IMR-90 (cell line): ENCODE results near the gene NELL2. TPM values are rescaled to one million over a fixed set of nuclear protein-coding genes. Genes with fewer than 3 reads are reported as not detected.

Experiments
- ATAC-seq: fragments of 200-7000 bp; cut with Tn5 transposase; 2 replicates; pipeline ENCODE4 v1.9.1; 2020; ENCODE audit warnings: low read depth, mild to moderate bottlenecking, moderate library complexity
- BruUV-seq: library from RNA; stranded (reverse); fragments of 400-500 nt; replicated peaks from 2 replicates; lab custom pipeline; 2021; lab: Mats Ljungman, UMichigan
- CTCF ChIA-PET: fragments of 300-600 bp; formaldehyde crosslinking; extraction: SDS; loops from one replicate; lab custom pipeline; 2021; ENCODE audit warnings: antibody characterized with exemption; lab: Yijun Ruan, JAX
- POLR2A ChIA-PET: fragments of 300-600 bp; sonication (Branson Sonifier 250); formaldehyde crosslinking; loops from one replicate; lab custom pipeline; 2022; ENCODE audit warnings: antibody characterized with exemption; ENCODE audit not compliant: unreplicated experiment; lab: Charles Lee
- DNase-seq: peaks from one replicate; pipeline ENCODE4 v3.0.0; 2013
- H2AFZ ChIP-seq: replicated peaks from 2 replicates; pipeline ENCODE3; 2013; ENCODE audit warnings: low read length, mild to moderate bottlenecking; ENCODE audit not compliant: poor library complexity
- H2AK5ac ChIP-seq: 2 replicates; pipeline ENCODE4 v1.6.1; 2013; ENCODE audit warnings: low read depth, low read length, inconsistent platforms
- H2AK9ac ChIP-seq: replicated peaks from 2 replicates; pipeline ENCODE3; 2013; ENCODE audit warnings: mild to moderate bottlenecking, low read depth, low read length, moderate library complexity; ENCODE audit not compliant: poor library complexity
- H2BK120ac ChIP-seq: 2 replicates; pipeline ENCODE4 v1.6.1; 2013; ENCODE audit warnings: low read depth, low read length, inconsistent platforms
- H2BK15ac ChIP-seq: 3 replicates; pipeline ENCODE4 v1.6.1; 2013; ENCODE audit warnings: low read depth, low read length, inconsistent platforms
- H2BK20ac ChIP-seq: 2 replicates; pipeline ENCODE4 v1.6.1; 2013; ENCODE audit warnings: low read depth, mild to moderate bottlenecking, inconsistent platforms, low read length, moderate library complexity
- H2BK5ac ChIP-seq: 2 replicates; pipeline ENCODE4 v1.6.1; 2013; ENCODE audit warnings: mild to moderate bottlenecking, low read depth, low read length, inconsistent platforms; ENCODE audit not compliant: poor library complexity, severe bottlenecking
- H3K14ac ChIP-seq: replicated peaks from 2 replicates; pipeline ENCODE4 v1.6.1; 2013; ENCODE audit warnings: low read depth, low read length, inconsistent platforms
- H3K18ac ChIP-seq: 2 replicates; pipeline ENCODE4 v1.6.1; 2013; ENCODE audit warnings: low read depth, low read length, control low read depth
- H3K23ac ChIP-seq: 2 replicates; pipeline ENCODE4 v1.6.1; 2013; ENCODE audit warnings: low read depth, low read length, inconsistent platforms
- H3K27ac ChIP-seq: 2 replicates; pipeline ENCODE4 v1.5.1; 2013; ENCODE audit warnings: mild to moderate bottlenecking, control low read depth, low read length; ENCODE audit not compliant: insufficient read depth
- H3K27me3 ChIP-seq: 2 replicates; pipeline ENCODE4 v1.6.1; 2013; ENCODE audit warnings: low read length; ENCODE audit not compliant: control insufficient read depth, insufficient read depth
- H3K36me3 ChIP-seq: 2 replicates; pipeline ENCODE4 v1.6.1; 2013; ENCODE audit warnings: low read length, mixed read lengths; ENCODE audit not compliant: control insufficient read depth, insufficient read depth
- H3K4ac ChIP-seq: 2 replicates; pipeline ENCODE4 v1.6.1; 2013; ENCODE audit warnings: low read depth, low read length, inconsistent platforms
- H3K4me1 ChIP-seq: 2 replicates; pipeline ENCODE4 v1.6.1; 2013; ENCODE audit warnings: low read length, mixed read lengths; ENCODE audit not compliant: control insufficient read depth, insufficient read depth
- H3K4me2 ChIP-seq: 2 replicates; pipeline ENCODE4 v1.6.1; 2013; ENCODE audit warnings: low read depth, mild to moderate bottlenecking, control low read depth, low read length, moderate library complexity
- H3K4me3 ChIP-seq: 2 replicates; pipeline ENCODE4 v1.5.1; 2013; ENCODE audit warnings: low read depth, mild to moderate bottlenecking, control low read depth, low read length, moderate library complexity; ENCODE audit not compliant: insufficient read depth
- H3K56ac ChIP-seq: 2 replicates; pipeline ENCODE4 v1.6.1; 2013; ENCODE audit warnings: low read length, inconsistent platforms; ENCODE audit not compliant: insufficient read depth; ENCODE audit errors: extremely low read depth
- H3K79me1 ChIP-seq, 2 experiments: 2 replicates each; pipeline ENCODE4 v1.6.1; 2013; ENCODE audit warnings: low read length in 2 of 2, inconsistent platforms in 1 of 2, low read depth in 1 of 2
- H3K9ac ChIP-seq: 2 replicates; pipeline ENCODE4 v1.6.1; 2013; ENCODE audit warnings: low read depth, low read length, control low read depth
- H3K9me1 ChIP-seq: 2 replicates; pipeline ENCODE4 v1.6.1; 2013; ENCODE audit warnings: low read length, inconsistent platforms; ENCODE audit not compliant: insufficient read depth
- H3K9me3 ChIP-seq: 2 replicates; pipeline ENCODE4 v1.6.1; 2013; ENCODE audit warnings: low read length; ENCODE audit not compliant: control insufficient read depth, insufficient read depth
- H4K20me1 ChIP-seq: 2 replicates; pipeline ENCODE4 v1.6.1; 2013; ENCODE audit warnings: low read length, inconsistent platforms; ENCODE audit not compliant: insufficient read depth
- H4K5ac ChIP-seq: 2 replicates; pipeline ENCODE4 v1.6.1; 2013; ENCODE audit warnings: mild to moderate bottlenecking, low read depth, low read length, control low read depth
- H4K8ac ChIP-seq, 2 experiments: 2 replicates each; pipeline ENCODE4 v1.6.1; 2013; ENCODE audit warnings: low read depth in 2 of 2, low read length in 2 of 2, control low read depth in 1 of 2, inconsistent platforms in 1 of 2
- H4K91ac ChIP-seq: 2 replicates; pipeline ENCODE4 v1.6.1; 2013; ENCODE audit warnings: low read depth, low read length, inconsistent platforms; ENCODE audit not compliant: insufficient read depth
- CHD1 ChIP-seq: IDR thresholded peaks from 2 replicates; pipeline ENCODE4 v1.6.1; 2012; ENCODE audit warnings: low read depth, low read length, improper control_type of control experiment
- FOS ChIP-seq: fragments of 150-350 bp; IDR thresholded peaks from 2 replicates; pipeline ENCODE4 v1.6.1; 2016; ENCODE audit warnings: low read depth, low read length
- MAFK ChIP-seq: IDR thresholded peaks from 2 replicates; pipeline ENCODE4 v1.6.1; 2012; ENCODE audit warnings: low read depth, low read length, improper control_type of control experiment
- RAD21 ChIP-seq: IDR thresholded peaks from 2 replicates; pipeline ENCODE4 v1.6.1; 2012; ENCODE audit warnings: low read length, improper control_type of control experiment
- WGBS, 2 experiments: methylation state at CpG; one replicate each; pipeline versions ENCODE4 v1.1.5 to v1.1.7; 2013; ENCODE audit warnings: missing lambda C conversion rate in 2 of 2; ENCODE audit not compliant: insufficient read length in 1 of 2; ENCODE audit errors: extremely low coverage in 2 of 2; 5-methylcytosine and 5-hydroxymethylcytosine counted together
- dilution Hi-C: fragments of 300-500 bp; cut with HindIII; formaldehyde crosslinking; loops from one replicate; pipeline ENCODE4 v1.14.3; 2018; ENCODE audit warnings: low sequenced_read_pairs; ENCODE audit not compliant: unreplicated experiment
- in situ Hi-C: fragments of 300-500 bp; cut with MboI; formaldehyde crosslinking; loops from 3 replicates; pipeline ENCODE4 v1.14.3; 2019; ENCODE audit warnings: low sequenced_read_pairs, inconsistent platforms, mixed read lengths
- intact Hi-C: fragments of 100-400 bp; cut with micrococcal nuclease; formaldehyde crosslinking; loops from 2 replicates; pipeline ENCODE4 v1.10.0; 2022
- polyA plus RNA-seq, 3 experiments: library from polyadenylated mRNA; depleted of rRNA; stranded (reverse); fragments of >200 nt; gene quantifications; 2 replicates each; pipeline ENCODE4 v1.2.3, GENCODE V29; 2012; ENCODE audit warnings: low replicate concordance in 1 of 3
- total RNA-seq: library from RNA; depleted of rRNA; stranded (reverse); fragments of >200 nt; gene quantifications from 2 replicates; pipeline ENCODE4 v1.2.3, GENCODE V29; 2012

The NELL2 gene
- total and polyA plus RNA-seq, 2 of the 4 experiments (the other 2 are of a cell fraction): 0.18 to 0.26 TPM

- H3K36me3 ChIP-seq: no peaks in the 10 kb centered on the region
- DNase-seq (no peak), ATAC-seq (no peak)
- H4K8ac ChIP-seq: no peak overlapping the region
- H3K4me3 ChIP-seq: no peak overlapping the region
- no TSS peak for BruUV-seq
- H4K5ac ChIP-seq: no peak overlapping the region
- no peak overlapping the region for H3K9ac ChIP-seq
- H2BK15ac ChIP-seq: no peak overlapping the region
- TF ChIP-seq MAFK (no peak), FOS (no peak), RAD21 (no peak), CHD1 (no peak)
- no peaks in the 10 kb centered on the region for H3K79me1 ChIP-seq
- H3K14ac ChIP-seq: no peak overlapping the region
- H3K4me2 ChIP-seq: no peak overlapping the region
- no peaks in the 10 kb centered on the region for H3K27me3 ChIP-seq
- no peak overlapping the region for H2BK5ac ChIP-seq
- H3K4me1 ChIP-seq: no peaks in the 10 kb centered on the region
- no peak overlapping the region for H3K23ac ChIP-seq
- H3K9me1 ChIP-seq: no peaks in the 10 kb centered on the region
- intact Hi-C loops (no loop called here), in situ Hi-C loops (no loop called here), dilution Hi-C loops (no loop called here)
- no peak overlapping the region for H4K91ac ChIP-seq
- no peak overlapping the region for H2AK5ac ChIP-seq
- POLR2A ChIA-PET: no interaction called here
- no peak overlapping the region for H3K4ac ChIP-seq
- no peaks in the 10 kb centered on the region for H4K20me1 ChIP-seq
- H3K56ac ChIP-seq: no peak overlapping the region
- no peak overlapping the region for H2BK120ac ChIP-seq
- H3K9me3 ChIP-seq: peaks cover 1% of the 10 kb centered on the region; the same call in 1 of the 2 replicates
- no peak overlapping the region for H2BK20ac ChIP-seq
- no CpG with 5 or more reads among the region's 3 CpGs for WGBS, 2 experiments
- H3K18ac ChIP-seq: no peak overlapping the region
- CTCF ChIA-PET: no interaction called here
- H2AFZ ChIP-seq: no peak overlapping the region
- H3K27ac ChIP-seq: no peak overlapping the region
- H2AK9ac ChIP-seq: no peak overlapping the region
Measured at GRCh38 chr12:44817687-44818086, 58.4 kb downstream of the NELL2 start.
